WTC11 (cell line): ENCODE measurements around the gene DNAJC10.

Source experiments
- ATF3 ChIP-seq: sonication (generic); formaldehyde crosslinking; conservative IDR thresholded peaks from 2 replicates; pipeline ENCODE4 v1.8.1; 2022; ENCODE audit warnings: mild to moderate bottlenecking, missing genetic modification reagents
- CREB1 ChIP-seq: sonication (generic); formaldehyde crosslinking; IDR thresholded peaks from 2 replicates; pipeline ENCODE4 v1.8.0; 2023; ENCODE audit warnings: mild to moderate bottlenecking, missing genetic modification reagents
- CTCF ChIP-seq: fragments of 200-600 bp; IDR thresholded peaks from 2 replicates; pipeline ENCODE4 v1.8.0; 2022; ENCODE audit warnings: antibody characterized with exemption

GRCh38 chr2:182694189-182694588 is 21.9 kb upstream of the DNAJC10 start:
- no peak for TF ChIP-seq CTCF
- no peak for TF ChIP-seq CREB1 (CRISPR knock-in tag)
- no peak for TF ChIP-seq ATF3 (CRISPR knock-in tag)
